ENCODE results near the gene ROBO1.

ROBO1 gene

DNA sequence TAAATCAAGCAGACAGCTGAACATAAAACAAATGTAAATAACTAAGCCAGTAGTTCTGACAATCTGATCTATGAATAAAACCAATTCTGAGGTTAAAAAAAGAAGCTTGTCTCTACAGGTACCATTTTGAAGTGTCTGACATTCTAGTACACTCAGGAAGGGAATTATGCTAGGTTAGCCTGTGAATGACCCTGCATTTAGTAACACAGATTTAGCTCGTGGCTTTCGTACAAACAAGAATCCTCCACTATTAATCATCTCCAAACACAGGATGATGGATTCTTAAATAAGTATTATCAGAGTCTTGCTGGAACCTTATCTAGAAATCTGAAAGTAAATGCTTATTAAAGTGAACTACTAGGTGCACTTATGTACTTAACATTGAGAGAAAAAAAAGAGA, 1120.1 kb downstream of the ROBO1 start:
- DNase-seq = no peak

DNA sequence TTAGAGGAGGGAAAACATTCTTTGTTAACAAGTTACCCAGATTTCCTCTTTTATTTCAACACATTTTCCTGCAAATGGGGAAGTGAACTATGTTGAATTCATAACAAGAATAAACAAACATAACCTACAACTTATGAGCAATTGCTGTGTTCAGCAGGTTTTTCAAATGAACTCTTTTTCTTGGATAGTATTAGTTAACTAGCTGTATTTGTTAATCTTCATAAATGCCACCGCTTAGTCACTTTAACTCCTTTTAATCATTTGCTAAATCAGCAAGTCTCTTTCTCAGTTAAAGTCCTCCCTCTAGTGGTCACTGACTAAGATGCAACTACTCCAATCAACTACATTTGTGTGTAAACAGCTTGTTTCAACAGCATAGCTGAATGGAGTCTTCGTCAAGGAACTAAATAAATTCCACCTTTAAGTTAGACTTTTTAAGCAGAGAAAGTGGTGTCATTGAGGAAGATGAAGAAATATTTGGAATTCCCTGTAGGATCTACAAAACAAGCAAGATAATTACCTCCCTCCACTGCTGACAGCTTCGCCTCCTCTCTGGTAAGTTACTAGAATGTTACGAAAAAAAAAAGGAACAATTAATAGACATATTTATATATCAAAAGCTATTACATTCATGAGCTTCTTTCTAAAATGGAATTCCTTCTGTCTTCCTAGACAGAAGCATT, 1122.0 kb downstream of the ROBO1 start:
- no peak for DNase-seq

DNA sequence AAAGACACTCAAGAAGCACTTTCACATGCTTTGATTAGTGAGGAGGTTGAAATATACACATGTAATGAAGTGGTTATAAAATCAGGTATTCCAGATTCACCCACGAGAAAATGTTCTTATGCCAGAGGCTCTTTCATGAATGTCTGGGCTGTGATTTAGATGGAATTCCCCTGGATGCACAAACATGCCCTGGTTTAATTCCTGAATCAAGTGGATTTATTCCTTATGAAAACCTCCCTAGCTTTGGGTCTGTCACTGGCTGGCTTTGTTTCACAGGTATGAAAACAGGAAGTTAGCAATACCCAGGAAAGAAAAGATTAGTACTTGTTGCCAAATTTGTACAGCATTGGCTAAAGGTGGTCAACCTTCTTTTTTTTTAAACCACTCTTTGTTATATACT, 1123.0 kb downstream of the ROBO1 start:
- DNase-seq = no peak

DNA sequence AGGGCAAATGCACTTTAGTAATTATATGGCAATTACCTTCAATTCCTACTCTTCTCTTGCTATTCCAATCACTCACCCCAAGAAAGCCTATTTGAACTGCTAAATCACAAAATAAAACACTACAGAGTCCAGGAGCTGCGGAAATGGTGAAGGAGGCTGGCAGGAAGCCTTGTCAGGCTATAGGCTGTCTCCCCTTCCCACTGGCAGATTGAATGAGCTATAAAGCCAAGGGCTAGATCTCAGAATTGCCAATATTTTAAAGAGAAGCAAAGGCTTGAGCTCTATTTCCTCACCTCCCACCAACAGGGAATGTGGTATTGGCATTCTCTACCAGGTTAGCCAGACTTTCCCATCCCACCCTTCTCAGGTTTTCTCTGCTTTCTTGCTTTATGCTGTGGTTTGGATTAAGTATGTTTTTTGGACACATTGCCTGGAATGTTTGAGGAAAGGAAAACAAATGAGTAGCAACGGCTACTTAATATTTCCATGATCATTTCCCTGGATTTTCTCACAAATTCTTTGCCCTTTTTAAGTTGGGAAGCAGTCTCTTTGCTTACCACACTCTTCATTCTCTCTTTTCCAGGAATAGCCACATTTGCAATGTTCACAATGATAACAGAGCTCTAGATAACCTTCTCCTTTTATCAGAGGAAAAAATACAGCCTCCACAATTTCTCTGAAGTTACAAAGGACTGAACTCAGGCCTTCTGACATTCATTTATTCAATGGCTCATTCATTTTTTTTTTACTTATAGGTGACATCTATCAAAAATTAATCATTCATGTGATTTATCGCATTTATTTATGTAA, 1125.4 kb downstream of the ROBO1 start:
- no peak for DNase-seq

DNA sequence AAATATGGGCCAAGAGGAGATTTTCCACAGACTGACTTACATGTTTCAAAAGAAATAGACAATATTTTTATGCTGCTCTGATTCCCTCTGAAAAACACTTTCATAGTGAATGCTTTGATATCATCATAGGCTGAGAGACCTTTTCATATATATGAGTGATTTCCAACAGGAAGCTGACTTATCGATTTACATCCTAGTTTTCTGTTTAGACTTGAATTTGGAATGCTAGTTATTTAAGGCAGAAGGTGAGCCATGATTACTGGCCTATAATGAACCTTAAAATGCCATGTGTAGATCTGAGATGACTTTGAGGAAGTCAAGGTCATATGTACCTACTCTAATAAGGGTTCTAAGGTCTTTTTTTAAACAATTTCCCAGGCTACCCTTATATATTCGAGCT, 1126.1 kb downstream of the ROBO1 start:
- DNase-seq = no peak

DNA sequence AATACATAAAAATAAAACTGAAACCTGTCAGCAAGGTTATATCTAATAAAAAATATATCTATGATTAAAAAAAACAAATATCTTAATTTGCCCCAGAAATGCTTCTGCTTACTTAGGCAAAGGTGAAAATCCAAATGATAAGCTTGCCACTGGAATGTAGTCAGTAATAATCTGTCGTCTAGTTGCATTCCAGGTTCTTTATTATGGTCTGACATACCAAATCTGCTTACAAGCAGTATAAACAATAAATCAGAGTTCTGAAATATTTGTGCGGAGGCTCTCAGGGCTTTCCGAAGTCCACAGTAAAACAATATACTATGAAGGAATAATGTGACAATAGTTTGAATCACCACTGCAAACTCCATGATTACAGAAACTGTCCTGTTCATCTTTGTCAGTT, 1133.5 kb downstream of the ROBO1 start:
- DNase-seq = no peak

DNA sequence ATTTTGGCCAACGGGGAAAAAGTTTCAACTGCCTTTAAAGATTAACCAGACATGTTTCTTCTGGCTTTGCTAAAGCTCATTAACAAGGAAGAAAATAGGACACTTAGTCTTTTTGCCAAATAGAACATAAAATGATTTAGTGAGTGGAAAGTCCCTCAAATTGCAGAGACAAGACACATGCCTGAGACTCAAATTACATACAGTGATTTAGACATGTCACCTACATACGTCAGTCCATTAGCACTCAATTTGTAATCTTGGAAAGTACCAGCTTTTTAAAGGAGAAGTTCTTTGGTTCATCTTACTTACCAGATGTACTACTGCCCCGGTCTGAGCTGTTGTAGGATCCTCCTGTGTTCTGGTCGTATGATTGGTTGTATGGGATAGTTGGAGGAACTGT, 1134.2 kb downstream of the ROBO1 start:
- DNase-seq = no peak

DNA sequence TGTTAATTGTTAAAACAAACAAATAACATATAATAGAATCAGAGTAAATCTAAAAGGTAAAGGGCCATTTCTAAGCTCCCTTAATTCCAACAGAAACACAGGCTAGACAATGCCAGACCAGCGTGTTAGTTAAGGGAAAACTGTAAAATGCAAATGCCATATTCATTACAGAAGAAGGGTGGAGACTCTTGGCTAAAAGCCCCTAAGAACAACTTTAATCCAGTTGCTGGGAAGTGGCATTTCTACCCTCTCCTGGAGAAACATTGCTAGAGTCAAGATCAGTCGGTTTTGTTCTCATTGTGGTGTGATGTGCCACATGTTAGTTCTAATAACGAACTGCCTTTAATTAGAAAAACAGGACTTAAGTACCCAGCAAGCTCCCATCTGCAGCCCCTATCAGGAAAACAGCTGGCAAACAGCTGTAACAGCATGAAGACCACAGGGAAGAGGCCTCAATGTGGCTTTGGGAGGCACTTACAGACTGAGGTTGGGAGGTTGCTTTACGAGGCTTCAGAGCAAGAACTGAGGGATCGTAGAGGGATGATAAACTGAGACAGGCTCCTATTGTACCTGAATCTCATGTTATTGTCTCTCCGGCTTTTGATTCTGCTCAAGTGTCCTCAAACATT, 1134.8 kb downstream of the ROBO1 start:
- DNase-seq = no peak

DNA sequence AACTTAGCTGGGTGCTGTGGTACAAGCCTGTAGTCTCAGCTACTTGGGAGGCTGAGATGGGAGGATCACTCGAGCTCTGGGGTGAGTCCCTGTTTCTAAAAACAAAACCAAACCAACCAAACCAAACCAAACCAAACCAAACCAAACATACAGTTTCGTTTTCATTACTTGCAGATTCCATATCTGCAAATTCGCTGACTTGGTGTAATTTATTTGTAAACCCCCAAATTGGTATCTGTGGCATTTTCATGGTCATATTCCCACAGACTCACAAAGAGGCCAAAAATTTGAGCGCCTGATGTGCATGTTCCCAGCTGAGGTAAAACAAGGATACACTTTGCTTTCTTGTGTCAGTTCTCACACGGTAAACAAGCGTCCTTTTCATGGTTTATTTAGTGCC, 1138.3 kb downstream of the ROBO1 start:
- no peak for DNase-seq

DNA sequence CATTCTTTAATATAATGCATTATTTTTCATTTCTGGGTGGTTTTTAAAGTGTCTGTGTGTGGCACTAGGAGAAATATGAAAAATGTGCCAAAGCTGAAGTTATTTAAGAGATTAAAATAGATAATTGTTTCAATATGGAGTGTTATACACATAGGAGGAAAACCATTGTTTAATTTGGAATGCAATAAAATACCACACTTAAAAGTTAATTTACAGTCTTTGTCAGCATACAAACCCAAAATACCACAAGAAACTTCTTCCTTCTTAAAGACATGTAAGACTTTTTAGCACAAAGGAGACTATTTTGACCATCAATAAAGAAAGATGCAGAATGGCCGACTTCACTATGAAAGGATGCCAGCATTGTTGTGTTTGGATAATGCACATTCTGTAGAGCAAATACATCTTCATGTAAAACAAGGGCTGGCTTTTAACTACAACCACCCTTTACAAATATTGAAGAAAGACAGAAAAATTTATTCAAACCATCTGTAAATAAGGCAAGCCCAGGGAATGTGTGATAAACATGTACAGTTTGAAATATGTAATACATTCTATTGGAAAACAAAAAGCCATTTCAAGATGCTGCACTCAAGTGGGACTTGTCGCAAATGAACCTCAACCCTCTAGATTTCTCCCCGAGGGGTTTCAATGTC, 1146.6 kb downstream of the ROBO1 start:
- no peak for DNase-seq

DNA sequence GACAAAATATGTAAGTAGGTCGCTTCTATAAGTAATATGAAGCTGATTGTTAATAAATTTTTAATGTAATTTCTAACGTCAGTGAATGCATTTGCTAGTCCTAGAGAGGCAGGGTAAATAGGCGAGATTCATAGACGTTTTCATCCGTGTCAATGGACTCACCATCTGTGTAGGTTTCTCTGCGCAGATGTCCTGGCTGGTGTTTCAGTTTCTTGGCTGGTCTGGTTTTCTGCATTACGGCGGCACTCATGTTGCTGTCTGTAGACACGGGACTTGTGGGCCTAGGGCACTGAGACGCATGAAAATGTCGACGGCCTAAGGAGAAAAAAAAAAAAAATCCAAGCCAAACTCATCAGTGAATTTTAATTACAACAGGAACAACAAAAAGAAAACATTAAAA, 1153.3 kb downstream of the ROBO1 start:
- no peak for DNase-seq

DNA sequence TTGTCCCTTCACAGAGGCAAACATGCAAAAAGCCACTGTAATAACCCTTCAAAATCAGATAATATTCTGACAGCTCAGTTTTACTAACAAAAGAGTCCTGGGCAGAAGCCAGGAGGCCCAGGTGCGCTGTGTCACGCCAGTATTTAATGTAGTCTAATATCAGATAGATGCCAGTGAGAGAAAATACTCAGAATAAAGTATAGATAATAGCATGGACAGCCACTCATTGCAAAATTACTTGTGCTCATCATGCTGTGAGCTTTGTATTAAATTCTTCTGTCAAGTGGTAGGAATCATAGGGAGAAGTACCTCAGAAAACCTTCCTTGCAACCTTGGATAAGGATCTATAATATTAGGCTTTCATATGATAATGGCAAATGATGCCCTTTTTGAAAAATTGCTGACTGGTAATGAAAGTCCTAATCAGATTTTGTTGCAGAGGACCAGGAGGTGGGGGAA, 1154.3 kb downstream of the ROBO1 start:
- no peak for DNase-seq

DNA sequence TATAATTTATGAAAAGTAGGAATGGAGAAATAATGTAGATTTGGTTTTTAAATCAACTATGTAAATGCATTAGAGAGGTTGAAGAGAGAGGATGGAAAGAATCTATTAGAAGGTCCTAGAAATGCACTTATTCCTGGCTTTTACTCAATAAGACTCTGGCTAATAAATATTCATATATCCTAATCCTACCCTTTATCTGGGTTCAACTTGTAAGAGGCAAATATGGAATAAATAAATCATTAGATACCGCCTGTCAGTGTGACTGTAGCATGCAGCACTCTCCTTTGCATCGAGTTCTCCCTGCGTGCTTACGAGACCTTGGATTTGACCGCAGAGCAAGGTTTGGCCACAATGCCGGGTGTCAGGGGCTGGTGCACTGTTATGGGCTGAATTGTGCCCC, 1156.5 kb downstream of the ROBO1 start:
- no peak for DNase-seq

DNA sequence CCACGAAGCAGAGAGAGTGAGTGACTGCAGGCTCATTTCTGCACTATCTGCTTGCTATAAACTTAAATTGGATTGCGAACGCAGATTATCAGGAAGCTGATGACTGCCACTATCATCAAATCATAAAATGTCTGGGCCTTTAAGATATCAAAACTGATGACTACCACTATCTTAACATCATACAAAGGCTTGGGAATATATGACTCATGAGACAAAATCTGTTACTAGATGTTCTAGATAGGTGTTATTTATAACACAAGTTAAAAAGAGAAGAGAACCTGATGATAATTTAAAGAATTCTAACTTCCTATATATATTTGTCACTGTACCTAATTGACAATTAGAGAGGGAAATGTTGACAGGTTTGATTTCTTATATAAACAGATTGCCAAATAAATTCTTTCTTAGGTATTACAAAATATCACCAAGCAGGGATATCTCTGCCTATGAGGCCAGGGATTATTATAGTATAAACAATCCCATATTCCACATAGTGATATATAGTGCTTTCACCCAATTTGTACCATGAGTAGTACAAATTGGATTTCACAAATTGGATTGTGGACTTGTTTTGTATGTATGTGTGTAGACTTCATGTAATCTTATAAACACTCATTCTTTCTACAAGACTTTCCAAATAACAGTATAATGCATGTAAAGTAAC, 1157.2 kb downstream of the ROBO1 start:
- no peak for DNase-seq

DNA sequence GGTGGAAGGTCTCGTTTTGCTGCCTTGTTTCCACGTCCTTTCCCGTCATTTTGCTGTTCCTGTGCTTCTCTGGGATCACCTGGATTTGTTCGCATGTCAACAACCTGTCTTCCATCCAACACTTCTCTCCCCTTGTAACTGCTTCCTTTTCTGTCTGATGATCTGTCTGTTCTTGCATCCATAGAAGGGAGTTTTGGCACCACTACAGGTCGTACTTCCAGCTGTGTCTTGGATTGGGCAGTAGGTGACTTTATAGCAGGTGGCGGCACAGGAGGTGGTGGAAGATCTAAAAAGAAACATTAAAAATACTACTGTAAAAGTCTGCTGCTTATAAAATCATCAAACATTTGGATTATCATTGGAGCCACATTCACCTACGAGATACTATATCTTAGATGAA, 1161.0 kb downstream of the ROBO1 start:
- DNase-seq = no peak

DNA sequence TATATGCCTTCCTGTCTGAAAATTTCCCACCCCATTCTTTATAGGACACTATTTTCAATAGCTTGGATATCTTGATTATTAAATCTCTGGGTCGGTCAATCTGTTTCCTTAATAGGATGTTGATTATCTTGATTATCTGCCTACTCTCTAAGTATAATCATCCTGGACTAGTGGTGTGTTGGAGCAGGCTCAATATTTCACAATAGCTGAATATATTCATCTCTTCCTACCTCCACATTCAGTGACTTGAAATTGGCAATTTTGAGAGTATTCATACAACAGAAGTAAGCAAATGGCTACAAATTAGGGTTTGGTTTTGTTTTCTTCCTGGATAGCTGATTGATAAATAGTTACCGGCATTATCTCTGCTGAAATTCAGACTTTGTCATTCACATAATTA, 1162.6 kb downstream of the ROBO1 start:
- no peak for DNase-seq

DNA sequence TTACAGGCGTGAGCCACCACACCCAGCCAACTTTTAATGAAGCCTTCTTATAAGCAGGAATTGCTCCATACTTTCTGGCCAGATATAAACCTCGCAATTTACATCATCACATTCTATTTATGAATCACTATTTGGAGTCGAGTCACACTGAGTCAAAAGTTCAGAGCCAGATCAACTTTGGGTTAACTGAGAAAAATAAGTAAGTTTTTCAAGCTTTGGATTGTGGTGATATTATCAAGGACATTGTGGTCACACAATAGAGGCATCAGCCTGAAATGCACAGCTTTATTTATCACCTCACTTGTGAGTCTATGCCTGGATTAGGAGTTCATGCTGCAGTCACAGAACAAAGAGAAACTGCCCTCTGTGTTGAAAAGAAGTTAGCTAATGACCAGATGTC, 1163.5 kb downstream of the ROBO1 start:
- DNase-seq = no peak

DNA sequence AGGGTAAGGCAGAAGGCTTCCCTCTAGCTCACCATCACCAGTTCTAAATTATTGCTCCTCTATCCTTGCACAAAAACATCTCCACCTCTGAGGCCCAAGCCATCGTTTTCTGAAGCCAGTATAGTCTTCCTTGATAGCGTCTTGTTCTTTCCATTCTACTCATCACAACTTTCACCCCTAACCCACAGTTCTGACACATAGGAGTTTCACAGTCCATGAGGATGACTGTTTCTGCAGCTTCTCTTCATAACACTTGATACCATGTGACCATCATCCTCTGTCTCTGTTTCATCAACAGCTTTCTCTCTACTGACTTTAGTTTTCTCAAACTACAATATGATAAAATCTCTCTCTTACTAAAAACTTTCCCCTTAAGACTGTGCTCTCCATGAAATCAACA, 1166.5 kb downstream of the ROBO1 start:
- no peak for DNase-seq

DNA sequence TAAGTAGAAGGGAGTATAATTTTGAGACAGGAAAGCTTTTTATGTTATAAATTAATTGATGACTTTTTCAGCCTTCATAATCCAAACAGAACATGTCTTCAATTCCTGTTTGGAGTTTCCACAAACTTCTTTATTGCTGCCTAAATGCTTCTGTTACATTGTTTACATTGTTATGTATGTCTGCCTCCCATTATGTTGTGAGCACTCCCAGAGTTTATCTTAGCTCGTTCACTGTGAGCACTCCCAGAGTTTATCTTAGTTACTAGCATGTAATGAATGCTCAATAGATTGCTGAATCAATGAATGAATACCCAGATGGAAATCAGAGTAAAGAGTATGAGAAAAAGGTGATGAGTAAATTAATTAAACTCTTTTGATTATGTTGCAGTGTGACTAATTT, 1178.0 kb downstream of the ROBO1 start:
- DNase-seq = no peak

DNA sequence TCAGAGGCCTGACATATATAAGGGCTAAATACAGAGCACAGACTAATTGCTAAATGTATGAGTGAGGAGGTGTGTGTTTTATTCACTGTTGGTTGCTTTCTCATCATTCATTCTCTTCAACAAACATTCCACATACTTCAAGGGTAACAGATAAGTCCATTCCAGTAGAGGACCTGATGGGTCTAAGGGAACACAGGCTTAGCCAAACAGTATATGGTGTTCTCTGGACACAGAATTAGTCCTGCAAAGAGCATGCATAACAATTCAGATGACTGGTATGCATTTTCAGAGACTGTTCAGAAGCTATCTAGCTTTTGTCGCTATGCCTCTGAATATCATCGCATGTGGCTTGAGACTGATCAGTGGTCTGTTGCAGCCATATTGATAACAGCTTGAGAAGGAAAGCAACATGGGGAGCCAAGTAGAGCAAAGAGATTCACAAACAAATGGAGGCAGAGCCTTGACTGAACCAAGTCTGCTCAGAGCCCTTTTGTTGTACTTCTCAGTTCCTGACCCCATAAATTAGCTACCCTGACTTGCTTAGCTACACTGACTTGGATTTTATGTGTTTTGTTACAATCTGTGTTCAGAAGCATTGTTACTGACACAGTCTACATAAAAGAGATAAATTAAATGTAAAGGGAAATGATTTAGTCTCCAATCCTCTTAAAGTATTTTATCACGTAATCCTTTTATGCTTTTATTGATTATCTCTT, 1178.7 kb downstream of the ROBO1 start:
- DNase-seq = no peak

DNA sequence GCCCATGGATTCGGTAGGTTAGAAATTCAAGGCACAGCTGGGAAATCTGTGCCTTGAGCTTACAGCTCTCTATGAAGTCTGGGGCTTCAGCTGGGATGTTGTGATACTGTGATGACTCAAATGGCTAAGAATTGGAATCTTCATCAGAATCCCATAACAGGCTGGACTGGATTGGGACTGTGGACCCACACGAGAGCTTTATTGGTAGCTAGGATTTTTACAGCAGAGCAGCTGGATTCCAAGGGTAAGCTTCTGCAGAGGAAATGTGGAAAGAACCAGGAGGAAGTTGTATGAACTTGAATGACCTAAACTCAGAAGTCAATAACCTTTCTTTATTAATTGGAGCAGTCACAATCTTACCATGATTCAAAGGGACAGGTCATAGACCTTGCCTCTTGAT, 1187.1 kb downstream of the ROBO1 start:
- DNase-seq = no peak

DNA sequence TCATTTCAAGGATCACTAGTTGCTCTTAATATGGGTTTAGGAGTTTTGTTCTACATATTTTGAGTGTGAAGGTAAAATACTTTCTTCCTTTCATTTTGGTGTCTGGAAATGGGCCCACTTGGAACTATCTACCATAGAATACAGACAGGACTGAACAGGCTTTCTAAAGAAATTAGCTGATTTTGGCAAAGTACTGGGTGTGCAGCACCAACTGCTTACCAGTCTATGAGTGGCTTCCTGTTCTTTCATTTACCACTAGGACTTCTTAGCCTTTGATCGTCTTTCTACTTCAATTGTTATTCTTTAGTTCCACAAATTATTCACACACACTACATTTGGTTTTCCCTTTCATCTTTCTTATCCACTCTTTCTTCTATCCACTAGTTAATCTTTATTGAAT, 1196.3 kb downstream of the ROBO1 start:
- no peak for DNase-seq
